Measurements from ENCODE around the gene CYRIA.

Gene CYRIA

DNA sequence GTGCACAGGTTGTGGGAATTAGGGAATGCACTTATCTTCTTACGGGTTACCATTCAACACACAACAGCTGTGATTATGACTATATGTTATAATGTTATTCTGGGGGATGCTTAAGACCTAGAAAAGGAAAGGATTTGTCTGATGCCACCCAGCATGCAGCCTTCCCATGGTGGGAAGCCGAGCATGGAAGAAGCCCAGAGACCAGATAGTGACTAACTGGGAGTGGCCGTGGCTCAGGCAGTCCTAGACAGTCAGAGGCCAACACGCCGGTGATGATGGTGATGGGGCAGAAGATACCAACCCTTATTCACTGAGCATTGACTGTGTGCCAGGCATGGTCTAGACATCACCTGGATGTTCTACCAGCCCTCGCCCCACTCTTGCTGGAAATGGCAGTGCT is 35.9 kb downstream of the CYRIA start:
- DNase-seq (ENCODE audit: low read depth in 2 of 2) = no peak

DNA sequence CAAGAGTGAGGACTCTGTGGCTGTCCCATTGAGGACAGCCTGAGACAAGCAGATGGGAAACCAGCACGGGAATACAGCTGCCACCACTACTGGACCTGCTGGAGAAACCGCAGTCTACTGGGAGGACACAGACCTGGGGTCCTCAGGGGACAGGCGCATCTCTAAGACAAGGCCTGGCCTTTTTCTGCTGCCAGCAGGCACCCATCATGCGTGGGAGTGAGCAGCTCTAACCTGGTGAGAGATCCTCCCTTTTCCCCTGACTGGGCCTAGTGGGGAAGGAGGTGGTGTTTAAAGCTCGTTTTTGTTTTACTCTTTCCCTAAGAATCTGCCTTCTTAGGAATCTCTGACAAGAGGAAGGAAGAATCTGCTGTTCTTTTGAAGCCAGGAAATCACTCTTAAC is 36.6 kb downstream of the CYRIA start:
- no peak for DNase-seq (ENCODE audit: low read depth in 2 of 2)

DNA sequence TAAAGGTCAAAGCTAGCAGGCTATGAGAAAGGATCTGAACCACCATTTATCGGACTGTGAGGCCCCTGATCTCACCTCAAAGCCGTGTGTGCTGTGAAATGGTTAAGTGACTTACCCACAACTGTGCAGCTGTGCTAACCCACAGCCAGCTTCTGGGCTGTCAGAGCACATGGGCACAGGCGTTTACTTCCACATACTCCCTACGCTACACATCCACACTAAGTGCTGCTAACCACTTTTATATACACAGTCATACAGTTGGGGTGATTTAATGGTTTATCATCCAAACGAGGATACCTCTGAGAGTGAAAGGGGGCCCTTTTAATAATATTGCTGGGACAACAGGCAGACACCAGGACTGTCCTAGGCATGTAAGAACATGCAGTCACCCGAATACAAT is 37.3 kb downstream of the CYRIA start:
- no peak for DNase-seq (ENCODE audit: low read depth in 2 of 2)

DNA sequence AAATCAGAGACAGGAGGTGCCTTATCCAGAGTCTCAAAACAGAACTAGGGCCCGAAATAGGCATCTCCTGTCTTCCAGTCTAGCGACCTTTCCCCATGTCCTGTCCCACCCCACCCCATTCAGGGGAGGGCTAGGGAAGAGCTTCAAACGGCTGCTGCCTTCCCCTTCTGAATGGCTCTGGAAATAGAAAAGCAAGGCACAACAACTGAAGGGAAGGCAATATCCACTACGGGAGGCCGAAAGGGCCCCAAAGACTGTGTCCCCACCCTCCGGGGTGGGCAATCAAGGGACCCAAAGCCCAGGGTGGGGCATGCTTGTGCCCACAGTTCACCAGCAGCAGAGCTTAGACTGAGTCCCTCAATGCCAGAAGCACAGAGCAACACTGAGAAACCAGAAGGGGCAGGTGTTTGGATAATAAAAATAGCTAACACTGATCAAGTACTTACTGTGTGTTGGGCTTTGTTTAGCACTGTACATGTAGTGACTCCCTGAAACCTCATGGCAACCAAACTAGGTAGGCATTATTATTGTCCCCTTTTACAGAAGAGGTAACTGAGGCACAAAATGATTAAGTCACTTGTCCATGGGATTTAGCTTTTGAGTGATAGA is 38.5 kb downstream of the CYRIA start:
- DNase-seq (ENCODE audit: low read depth in 2 of 2) = no peak

DNA sequence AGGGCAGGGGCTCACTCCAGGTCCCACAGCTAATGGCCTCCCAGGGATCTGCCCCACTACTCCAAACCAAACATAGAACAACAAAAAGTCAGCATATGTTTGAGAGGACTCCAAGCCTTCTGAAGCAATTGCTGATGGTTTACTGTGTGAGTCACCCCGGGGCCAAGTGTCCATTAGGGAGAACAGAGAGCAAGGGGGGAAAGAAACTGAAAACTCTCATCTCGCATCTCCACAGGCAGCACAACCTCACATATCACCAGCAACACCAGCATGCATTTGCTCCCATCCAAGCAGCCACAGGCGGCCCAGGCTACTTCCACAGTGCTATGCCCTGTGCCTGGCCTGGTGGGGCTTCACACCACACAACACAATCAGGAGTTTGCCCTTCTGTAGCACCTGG is 39.1 kb downstream of the CYRIA start:
- no peak for DNase-seq (ENCODE audit: low read depth in 2 of 2)

DNA sequence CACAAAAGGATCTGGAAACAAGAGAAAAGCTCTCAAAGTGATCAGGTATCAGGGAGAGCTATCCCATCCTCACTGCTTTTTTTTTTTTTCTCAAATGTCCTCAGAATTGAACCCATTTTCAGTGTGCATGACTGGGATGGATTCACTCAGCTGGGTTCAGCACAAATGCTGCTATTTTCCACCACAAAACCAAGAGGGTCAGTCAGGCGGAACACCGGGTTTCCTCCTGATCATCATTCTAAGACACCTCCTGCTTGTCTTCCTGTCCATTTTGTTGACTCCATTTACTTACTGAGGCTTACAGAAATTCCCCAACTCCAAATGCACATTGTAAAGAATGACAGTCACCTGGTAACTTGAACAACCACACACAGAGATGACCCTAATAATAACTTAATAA is 39.9 kb downstream of the CYRIA start:
- DNase-seq (ENCODE audit: low read depth in 2 of 2) = no peak

DNA sequence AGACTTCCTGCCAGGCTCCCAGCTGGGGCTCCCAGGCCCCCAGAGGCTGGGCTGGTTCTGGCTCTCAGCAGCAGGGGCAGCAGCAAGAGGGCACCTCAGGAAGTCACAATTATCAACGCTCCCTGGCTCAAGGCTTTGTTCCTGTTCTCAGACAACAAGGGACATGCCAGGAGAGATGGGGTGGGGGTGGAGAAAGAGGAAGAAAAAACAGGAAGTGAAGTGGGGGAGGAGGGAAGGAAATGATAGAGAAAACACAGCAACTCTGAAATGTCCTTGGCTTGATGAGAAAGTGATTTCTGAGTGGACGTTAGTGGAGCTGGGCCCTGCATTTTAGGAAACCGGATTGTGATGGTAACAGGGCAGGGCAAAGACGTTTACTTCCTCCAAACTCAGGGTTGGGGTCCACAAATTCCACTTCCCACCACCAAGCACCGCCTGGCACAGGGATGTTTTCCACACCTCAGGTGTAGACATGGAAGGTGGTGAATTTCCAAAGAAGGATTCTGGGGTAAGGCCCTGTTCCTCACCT is 40.4 kb downstream of the CYRIA start:
- DNase-seq (ENCODE audit: low read depth in 2 of 2) = no peak

DNA sequence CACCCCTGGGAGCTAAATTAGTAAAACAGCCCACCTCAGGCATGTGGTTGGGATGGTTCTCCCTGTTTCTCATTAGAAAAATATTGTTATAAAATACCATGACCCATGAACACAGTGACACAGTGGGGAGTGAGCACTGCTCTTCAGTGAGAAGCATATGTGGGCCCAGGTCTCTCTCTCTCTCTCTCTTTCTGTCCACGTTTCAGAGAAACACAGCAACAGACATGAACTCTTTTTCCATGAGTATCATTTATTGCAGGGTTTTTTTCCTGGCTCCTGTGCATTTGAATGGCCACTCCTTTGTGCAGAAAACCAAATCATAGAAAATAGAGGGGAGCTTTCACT is 41.2 kb downstream of the CYRIA start:
- no peak for DNase-seq (ENCODE audit: low read depth in 2 of 2)

DNA sequence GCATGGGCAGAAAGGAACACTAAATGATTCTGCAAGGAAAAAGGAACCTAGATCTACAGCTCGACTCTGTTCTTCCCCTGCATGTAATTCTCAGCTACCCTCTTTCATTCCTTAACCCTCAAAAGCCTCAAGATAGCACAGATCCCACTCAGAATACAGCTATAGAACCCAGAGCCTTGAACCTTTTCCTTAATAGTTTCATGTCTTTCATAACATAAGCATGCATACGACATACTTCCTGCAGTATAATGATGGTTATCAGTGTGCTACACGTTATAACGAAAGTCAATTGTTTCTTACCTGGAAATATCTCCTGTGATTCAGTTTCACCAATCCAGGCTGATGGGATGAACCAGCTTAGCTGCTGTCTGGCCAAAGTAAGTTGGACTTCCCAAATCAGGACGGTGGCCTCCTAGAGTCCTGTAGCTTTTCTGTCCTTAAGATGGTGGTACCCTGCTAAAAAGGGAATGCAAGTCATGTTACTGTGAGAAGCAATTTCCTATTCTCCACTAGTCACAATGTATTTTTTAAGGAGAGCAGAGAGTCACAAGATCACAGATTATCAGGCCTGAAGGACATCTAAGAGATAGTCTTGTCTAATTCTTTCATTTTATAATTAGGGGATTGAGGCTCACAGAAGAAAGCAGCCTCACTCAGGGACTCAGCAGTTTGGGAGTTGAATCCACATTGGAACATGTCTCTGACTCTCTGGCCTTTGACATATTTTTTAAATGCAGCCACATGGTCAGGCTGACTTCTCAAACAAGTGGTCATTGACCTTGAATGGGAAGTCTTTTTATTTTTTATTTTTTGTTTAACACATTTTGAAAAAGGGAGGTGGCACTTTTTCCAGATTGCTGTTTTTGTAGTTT is 41.8 kb downstream of the CYRIA start:
- DNase-seq (ENCODE audit: low read depth in 2 of 2) = no peak

DNA sequence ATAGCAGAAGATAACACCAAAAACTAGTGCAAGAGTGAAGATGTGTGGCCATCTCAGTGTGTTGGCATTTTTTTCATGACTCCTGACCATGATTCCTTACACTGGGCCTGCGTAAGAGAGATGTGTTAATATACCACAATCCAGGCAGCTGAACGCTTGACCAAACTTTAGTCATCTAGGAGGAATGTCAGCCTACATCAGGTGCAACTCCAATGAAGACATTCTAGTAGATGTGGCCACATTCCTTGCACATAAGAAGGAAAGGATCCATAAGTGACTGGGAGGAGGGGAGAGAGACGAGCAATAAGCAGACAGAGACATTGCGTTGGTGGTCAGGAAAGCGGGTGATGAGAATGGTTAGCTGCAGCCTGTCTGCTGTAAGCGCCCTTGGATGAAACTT is 42.6 kb downstream of the CYRIA start:
- no peak for DNase-seq (ENCODE audit: low read depth in 2 of 2)

DNA sequence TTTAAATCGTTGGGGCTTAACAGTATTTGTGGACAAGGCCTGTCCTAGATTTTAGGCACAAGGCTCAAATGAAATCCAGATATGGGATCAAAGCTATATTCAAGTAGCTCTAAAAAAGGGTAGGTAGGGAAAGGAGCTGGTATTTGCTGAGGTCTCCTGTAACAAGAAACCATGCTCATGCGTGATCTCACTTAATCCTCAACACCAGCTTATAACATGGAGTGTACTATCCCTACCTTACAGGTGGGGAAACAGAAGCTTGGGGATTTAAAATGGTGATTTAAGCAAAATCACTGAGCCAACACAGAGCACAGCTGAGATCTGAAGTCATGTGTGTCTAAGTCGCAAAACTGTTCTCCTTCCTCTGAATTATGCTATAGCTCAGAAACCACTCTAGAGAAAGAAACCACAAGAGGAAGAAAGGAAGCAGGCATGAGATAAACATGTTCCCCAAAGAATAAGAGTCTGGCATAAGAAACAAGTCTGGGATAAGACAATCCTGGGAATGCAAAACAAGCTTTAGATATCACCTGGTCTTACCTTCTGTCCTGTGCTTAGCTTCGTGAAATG is 43.1 kb downstream of the CYRIA start:
- DNase-seq (ENCODE audit: low read depth in 2 of 2) = no peak

DNA sequence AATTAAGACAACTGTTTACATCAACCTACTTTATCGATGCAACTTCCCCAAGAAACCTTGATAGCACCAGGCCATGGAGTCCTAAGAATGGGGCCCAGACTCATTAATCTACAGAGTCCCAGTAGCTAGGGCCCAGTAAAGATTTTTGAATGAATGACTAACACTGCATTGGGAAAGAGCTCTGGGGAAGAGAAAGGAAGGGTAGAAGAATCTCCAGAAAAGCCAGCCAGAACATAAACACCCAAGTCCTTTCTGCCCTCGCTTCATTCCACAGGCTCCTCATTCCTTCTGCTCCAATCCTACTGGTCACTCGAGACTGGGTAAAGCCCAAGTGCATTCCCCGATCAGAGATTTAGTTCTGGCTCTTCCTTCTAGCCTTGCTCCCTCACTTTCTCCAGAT is 44.3 kb downstream of the CYRIA start:
- DNase-seq (ENCODE audit: low read depth in 2 of 2) = no peak

DNA sequence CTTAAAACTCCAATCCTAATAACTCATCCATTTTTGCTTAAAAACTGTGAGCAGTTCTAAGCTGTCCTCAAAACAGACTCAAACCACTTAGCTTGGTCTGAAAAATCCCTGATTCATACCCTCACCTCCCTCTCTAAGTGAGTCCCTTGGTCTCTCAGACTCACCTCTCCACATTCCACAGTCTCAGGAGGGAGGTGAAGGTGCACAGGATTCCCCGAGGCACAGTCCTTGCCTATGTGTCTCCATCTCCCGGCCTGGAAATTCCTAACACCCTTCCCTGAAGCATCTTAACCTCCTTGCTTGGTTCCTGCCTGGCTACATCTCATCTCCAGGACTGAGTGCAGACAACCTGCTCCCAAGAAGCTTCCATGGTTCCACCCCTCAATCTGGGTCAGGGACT is 45.0 kb downstream of the CYRIA start:
- DNase-seq (ENCODE audit: low read depth in 2 of 2) = no peak

DNA sequence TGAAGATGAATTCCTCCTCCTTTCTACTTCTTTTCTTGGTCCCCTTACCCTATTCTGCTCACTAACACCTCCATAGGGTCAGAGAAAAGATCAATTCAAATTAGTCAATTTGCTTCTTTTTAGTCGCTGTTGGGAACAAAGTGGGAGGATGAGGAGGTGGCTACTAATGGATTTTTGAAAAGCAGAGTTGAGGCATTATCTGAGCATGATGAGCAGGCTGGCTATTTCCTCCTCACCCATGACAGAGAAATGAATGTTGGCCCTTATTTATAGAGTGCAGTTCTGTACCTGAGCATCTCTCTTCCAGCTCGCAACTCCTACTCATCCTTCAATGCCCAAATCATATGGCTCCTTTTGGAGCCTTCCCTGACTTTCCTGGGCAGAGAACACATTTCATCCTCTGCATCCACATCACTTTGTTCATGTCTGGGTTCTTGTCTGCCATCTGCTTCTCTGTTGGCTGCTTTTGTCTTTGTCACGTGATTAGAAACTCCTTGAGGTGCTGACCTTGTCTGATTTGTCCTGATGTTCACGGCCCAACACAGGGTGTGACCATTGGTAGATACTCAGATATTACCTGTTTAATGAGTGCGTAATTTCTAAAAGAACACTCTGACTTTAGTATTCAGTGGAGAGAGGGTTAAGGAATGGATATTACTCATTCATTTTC is 45.9 kb downstream of the CYRIA start:
- DNase-seq (ENCODE audit: low read depth in 2 of 2) = no peak

DNA sequence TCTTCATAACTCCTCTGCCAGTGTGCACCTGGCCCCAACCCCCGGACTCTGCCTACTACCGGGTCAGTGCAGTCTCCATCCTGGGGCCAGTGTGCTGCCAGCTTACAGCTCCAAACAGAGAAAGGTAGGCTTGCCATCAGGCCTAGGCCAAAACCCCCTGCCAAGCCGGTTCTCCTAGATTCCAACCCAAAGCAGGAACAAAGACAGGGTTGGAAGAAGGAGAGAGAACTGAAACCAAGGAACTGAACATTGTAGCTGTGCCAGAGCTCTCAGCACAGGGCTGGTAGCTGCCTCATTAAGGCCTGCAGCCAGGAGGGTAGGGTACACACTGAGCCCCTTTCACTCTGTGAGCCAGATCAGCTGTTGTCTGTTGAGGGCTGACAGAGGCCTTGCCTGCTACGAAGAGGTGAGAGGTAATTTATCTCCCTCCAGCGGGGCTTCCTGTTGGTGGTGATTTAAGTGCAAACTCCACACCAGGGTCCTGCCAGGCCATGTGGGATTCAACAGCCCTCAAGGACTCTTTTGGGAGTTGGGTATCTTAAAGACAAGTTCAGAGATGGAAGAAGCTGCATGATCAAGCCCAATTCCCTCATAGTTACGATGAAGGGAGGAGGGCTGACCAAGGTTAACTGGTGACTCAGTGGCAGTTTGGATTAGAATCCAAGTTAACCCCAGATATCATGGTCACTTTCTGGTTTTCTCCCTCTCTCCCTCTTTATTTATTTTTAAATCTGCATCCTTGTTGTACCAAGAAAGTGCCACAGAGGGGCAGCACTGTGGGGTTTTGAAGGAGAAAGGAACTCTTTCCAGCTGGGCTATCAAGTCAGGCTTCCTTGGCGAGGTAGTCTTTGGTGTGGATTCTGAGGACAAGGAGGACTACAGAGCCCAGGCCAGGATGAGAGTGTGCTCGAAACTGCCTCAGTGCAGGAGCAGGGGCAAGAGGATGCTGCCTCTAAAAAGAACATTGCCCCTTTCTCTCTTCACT is 48.1 kb downstream of the CYRIA start:
- no peak for DNase-seq (ENCODE audit: low read depth in 2 of 2)

Data from stimulated activated CD8-positive, alpha-beta memory T cell treated with anti-CD3 and anti-CD28 coated beads, Interleukin-15, amount 100 ng/mL, for 48 hours (primary cell).